ENCODE data around the gene SLC9A6. TPM values are rescaled to one million over a fixed set of nuclear protein-coding genes. Genes with fewer than 3 reads are reported as not detected.
"Not testable (repeated sequence)": the region's sequence is repeated elsewhere in the genome, so short reads cannot be mapped to it uniquely, and the experiment has no call there.

The SLC9A6 gene
- polyA plus RNA-seq, 3 donors = 5.8 to 15.7 (median 14.2) TPM

DNA sequence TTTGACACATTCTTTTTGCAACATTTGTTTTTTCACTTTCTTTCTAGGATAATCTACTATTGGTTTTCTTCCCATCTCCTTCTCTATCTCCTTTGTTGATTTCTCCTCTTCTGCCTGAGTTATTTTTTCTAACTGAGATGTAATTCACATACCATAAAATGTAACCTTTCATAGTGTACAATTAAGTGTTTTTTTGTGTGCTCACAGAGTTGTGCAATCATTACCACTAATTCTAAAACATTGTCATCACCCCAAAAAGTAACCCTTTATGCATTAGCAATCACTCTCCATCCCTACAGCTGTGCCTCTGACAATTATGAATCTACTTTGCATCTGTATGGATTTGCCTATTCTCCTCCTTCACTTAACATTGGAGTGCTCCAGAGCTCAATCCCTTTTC lies 95.5 kb downstream of the SLC9A6 start:
- no peaks in the 10 kb centered on the region for H3K36me3 Mint-ChIP-seq
- H3K27ac ChIP-seq (ENCODE audit: low read depth in 1 of 2, low read length in 2 of 2) = no peak overlapping the region
- no peak overlapping the region for H2AFZ ChIP-seq (ENCODE audit: insufficient read depth, low read depth, low read length, poor library complexity, severe bottlenecking)
- H3K9me3 ChIP-seq (replicated peaks in 1 of 2; ENCODE audit: control insufficient read depth in 1 of 2, insufficient read depth in 1 of 2, low read length in 2 of 2) = no peaks in the 10 kb centered on the region
- intact Hi-C loops (cut with micrococcal nuclease) = no loop called here
- H3K9me3 Mint-ChIP-seq = peaks cover 0 to 2% (median 0%) of the 10 kb centered on the region in 7 donors
- no peaks in the 10 kb centered on the region for H3K79me2 ChIP-seq (ENCODE audit: insufficient read depth, low read length)
- TF ChIP-seq, protein P1, sequence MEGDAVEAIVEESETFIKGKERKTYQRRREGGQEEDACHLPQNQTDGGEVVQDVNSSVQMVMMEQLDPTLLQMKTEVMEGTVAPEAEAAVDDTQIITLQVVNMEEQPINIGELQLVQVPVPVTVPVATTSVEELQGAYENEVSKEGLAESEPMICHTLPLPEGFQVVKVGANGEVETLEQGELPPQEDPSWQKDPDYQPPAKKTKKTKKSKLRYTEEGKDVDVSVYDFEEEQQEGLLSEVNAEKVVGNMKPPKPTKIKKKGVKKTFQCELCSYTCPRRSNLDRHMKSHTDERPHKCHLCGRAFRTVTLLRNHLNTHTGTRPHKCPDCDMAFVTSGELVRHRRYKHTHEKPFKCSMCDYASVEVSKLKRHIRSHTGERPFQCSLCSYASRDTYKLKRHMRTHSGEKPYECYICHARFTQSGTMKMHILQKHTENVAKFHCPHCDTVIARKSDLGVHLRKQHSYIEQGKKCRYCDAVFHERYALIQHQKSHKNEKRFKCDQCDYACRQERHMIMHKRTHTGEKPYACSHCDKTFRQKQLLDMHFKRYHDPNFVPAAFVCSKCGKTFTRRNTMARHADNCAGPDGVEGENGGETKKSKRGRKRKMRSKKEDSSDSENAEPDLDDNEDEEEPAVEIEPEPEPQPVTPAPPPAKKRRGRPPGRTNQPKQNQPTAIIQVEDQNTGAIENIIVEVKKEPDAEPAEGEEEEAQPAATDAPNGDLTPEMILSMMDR (IDR thresholded peaks at IDR 0.05) = no peak
- H3K9ac ChIP-seq (ENCODE audit: insufficient read depth, low read length, poor library complexity, severe bottlenecking) = no peak overlapping the region
- H3K27me3 Mint-ChIP-seq (ENCODE audit: low read depth in 3 of 3) = peaks cover 0 to 2% (median 1%) of the 10 kb centered on the region in 3 donors
- no peak overlapping the region for H3K27ac Mint-ChIP-seq
- H3K36me3 ChIP-seq (replicated peaks in 1 of 2; ENCODE audit: control insufficient read depth in 1 of 2, insufficient read depth in 2 of 2, low read length in 2 of 2) = no peaks in the 10 kb centered on the region
- H3K4me1 Mint-ChIP-seq = no peaks in the 10 kb centered on the region
- no peak overlapping the region for H3K4me2 ChIP-seq (replicated peaks; ENCODE audit: extremely low read depth, low read length, poor library complexity, severe bottlenecking)
- H4K20me1 ChIP-seq (ENCODE audit: insufficient read depth, low read length) = no peaks in the 10 kb centered on the region
- H3K27me3 ChIP-seq (ENCODE audit: control insufficient read depth in 2 of 2, insufficient read depth in 2 of 2, low read length in 2 of 2) = no peaks in the 10 kb centered on the region
- no peaks in the 10 kb centered on the region for H3K4me1 ChIP-seq (ENCODE audit: control insufficient read depth in 1 of 2, insufficient read depth in 2 of 2, low read length in 2 of 2)
- no peak for DNase-seq
- H3K4me3 Mint-ChIP-seq = no peak overlapping the region
- H3K4me3 ChIP-seq (replicated peaks in 1 of 3; ENCODE audit: low read depth in 2 of 3, low read length in 3 of 3) = no peak overlapping the region

DNA sequence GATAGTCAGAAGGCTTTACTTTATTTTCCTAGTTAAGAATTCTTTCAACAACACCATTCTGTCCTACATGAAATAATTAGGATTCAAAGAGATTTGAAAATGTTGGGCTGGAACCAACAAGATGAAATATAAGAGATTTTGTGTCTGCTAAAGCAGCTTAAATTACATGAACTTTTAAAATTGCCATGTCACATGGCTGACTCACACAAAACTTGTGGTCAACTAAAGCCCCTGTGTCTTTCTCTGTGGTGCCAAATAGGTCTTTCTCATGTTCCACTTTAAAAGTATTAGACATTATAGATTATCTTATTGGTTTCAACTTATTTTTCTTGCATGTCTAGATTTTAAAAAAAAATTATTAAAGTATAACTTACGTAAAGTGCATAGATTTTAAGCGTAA lies 101.3 kb downstream of the SLC9A6 start:
- Histone ChIP-seq H3K9me3 (replicated peaks in 1 of 2; ENCODE audit: control insufficient read depth in 1 of 2, insufficient read depth in 1 of 2, low read length in 2 of 2) (no peaks in the 10 kb centered on the region), H4K20me1 (ENCODE audit: insufficient read depth, low read length) (no peaks in the 10 kb centered on the region), H3K27ac (ENCODE audit: low read depth in 1 of 2, low read length in 2 of 2) (no peak overlapping the region), H3K36me3 (replicated peaks in 1 of 2; ENCODE audit: control insufficient read depth in 1 of 2, insufficient read depth in 2 of 2, low read length in 2 of 2) (no peaks in the 10 kb centered on the region), H3K4me2 (replicated peaks; ENCODE audit: extremely low read depth, low read length, poor library complexity, severe bottlenecking) (no peak overlapping the region), H3K4me1 (ENCODE audit: control insufficient read depth in 1 of 2, insufficient read depth in 2 of 2, low read length in 2 of 2) (no peaks in the 10 kb centered on the region), H2AFZ (ENCODE audit: insufficient read depth, low read depth, low read length, poor library complexity, severe bottlenecking) (no peak overlapping the region), H3K27me3 (ENCODE audit: control insufficient read depth in 2 of 2, insufficient read depth in 2 of 2, low read length in 2 of 2) (no peaks in the 10 kb centered on the region), H3K9ac (ENCODE audit: insufficient read depth, low read length, poor library complexity, severe bottlenecking) (no peak overlapping the region), H3K4me3 (replicated peaks in 1 of 3; ENCODE audit: low read depth in 2 of 3, low read length in 3 of 3) (no peak overlapping the region), H3K79me2 (ENCODE audit: insufficient read depth, low read length) (no peaks in the 10 kb centered on the region)
- Mint-ChIP-seq H3K27me3 (ENCODE audit: low read depth in 3 of 3) (peaks cover 0 to 4% (median 1%) of the 10 kb centered on the region in 3 donors), H3K36me3 (no peaks in the 10 kb centered on the region), H3K9me3 (peaks cover 0 to 4% (median 0%) of the 10 kb centered on the region in 7 donors), H3K4me1 (no peaks in the 10 kb centered on the region), H3K4me3 (no peak overlapping the region), H3K27ac (no peak overlapping the region)
- WGBS (ENCODE audit: insufficient coverage) = no CpG with 5 or more reads among the region's 2 CpGs
- intact Hi-C loops (cut with micrococcal nuclease) = no loop called here
- no peak for DNase-seq
- TF ChIP-seq, protein P1 (IDR thresholded peaks at IDR 0.05) = no peak

DNA sequence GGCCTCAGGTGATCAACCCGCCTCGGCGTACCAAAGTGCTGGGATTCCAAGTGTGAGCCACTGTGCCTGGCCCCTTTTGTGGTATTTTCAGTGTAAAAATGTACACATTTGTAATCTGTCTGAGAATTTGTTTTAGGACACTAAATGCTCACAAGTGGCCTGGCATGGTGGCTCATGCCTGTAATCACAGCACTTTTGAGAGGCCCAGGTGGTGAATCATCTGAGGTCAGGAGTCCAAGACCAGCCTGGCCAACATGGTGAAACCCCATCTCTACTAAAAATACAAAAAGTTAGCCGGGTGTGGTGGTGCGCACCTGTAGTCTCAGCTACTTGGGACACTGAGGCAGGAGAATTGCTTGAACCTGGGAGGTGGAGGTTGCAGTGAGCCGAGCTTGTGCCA lies 106.7 kb downstream of the SLC9A6 start:
- H3K9me3 ChIP-seq (replicated peaks in 1 of 2; ENCODE audit: control insufficient read depth in 1 of 2, insufficient read depth in 1 of 2, low read length in 2 of 2); H3K4me1 Mint-ChIP-seq; H3K4me3 ChIP-seq (replicated peaks in 1 of 3; ENCODE audit: low read depth in 2 of 3, low read length in 3 of 3); H3K27me3 Mint-ChIP-seq (ENCODE audit: low read depth in 3 of 3); H2AFZ ChIP-seq (ENCODE audit: insufficient read depth, low read depth, low read length, poor library complexity, severe bottlenecking); H3K36me3 ChIP-seq (replicated peaks in 1 of 2; ENCODE audit: control insufficient read depth in 1 of 2, insufficient read depth in 2 of 2, low read length in 2 of 2); H3K27me3 ChIP-seq (ENCODE audit: control insufficient read depth in 2 of 2, insufficient read depth in 2 of 2, low read length in 2 of 2); H3K27ac ChIP-seq (ENCODE audit: low read depth in 1 of 2, low read length in 2 of 2); H3K9me3 Mint-ChIP-seq; H3K36me3 Mint-ChIP-seq; H3K4me2 ChIP-seq (replicated peaks; ENCODE audit: extremely low read depth, low read length, poor library complexity, severe bottlenecking); H3K79me2 ChIP-seq (ENCODE audit: insufficient read depth, low read length); DNase-seq; H3K9ac ChIP-seq (ENCODE audit: insufficient read depth, low read length, poor library complexity, severe bottlenecking); H3K27ac Mint-ChIP-seq; intact Hi-C loops (cut with micrococcal nuclease); H4K20me1 ChIP-seq (ENCODE audit: insufficient read depth, low read length); H3K4me1 ChIP-seq (ENCODE audit: control insufficient read depth in 1 of 2, insufficient read depth in 2 of 2, low read length in 2 of 2); H3K4me3 Mint-ChIP-seq: not testable (repeated sequence)
- WGBS (ENCODE audit: insufficient coverage) = 100% methylated on average over 3 of the region's 6 CpGs

All from CD14-positive monocyte (primary cell).